ENCODE data around the gene KIAA0586. TPM values are rescaled to one million over a fixed set of nuclear protein-coding genes. Genes with fewer than 3 reads are reported as not detected.

Gene KIAA0586
- polyA plus RNA-seq, 1 of the 3 experiments (the other 2 are of a cell fraction): 7.5 TPM

DNA sequence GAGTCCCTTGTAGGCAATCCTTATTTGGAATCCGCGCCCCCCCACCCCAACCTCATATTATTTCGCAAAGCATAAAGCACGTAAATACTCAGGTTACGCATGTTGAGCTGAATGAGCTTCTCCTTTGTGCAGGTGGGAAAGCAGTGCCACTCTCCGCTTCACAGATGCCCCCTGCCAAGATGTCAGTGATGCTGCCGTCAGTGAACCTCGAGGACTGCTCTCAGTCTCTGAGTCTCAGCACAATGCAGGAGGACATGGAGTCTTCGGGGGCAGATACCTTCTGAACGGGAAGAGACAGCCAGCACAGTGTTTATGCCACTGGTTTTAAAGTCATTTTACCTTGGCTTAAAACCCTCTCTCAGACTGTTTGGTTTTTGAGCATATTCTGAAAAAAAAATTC is 120.1 kb downstream of the KIAA0586 start (continued):
- TF ChIP-seq, protein P1, sequence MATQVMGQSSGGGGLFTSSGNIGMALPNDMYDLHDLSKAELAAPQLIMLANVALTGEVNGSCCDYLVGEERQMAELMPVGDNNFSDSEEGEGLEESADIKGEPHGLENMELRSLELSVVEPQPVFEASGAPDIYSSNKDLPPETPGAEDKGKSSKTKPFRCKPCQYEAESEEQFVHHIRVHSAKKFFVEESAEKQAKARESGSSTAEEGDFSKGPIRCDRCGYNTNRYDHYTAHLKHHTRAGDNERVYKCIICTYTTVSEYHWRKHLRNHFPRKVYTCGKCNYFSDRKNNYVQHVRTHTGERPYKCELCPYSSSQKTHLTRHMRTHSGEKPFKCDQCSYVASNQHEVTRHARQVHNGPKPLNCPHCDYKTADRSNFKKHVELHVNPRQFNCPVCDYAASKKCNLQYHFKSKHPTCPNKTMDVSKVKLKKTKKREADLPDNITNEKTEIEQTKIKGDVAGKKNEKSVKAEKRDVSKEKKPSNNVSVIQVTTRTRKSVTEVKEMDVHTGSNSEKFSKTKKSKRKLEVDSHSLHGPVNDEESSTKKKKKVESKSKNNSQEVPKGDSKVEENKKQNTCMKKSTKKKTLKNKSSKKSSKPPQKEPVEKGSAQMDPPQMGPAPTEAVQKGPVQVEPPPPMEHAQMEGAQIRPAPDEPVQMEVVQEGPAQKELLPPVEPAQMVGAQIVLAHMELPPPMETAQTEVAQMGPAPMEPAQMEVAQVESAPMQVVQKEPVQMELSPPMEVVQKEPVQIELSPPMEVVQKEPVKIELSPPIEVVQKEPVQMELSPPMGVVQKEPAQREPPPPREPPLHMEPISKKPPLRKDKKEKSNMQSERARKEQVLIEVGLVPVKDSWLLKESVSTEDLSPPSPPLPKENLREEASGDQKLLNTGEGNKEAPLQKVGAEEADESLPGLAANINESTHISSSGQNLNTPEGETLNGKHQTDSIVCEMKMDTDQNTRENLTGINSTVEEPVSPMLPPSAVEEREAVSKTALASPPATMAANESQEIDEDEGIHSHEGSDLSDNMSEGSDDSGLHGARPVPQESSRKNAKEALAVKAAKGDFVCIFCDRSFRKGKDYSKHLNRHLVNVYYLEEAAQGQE (IDR thresholded peaks at IDR 0.05; ENCODE audit: low read depth, low read length): no peak
- TF ChIP-seq POLR2AphosphoS5 (IDR thresholded peaks at IDR 0.05; ENCODE audit: low read depth, low read length): no peak

GRCh38 chr14:58549105-58549757 is 121.7 kb downstream of the KIAA0586 start:
- Histone ChIP-seq H3K4me2 (no peak overlapping the region), H3K79me2 (ENCODE audit: insufficient read depth) (peaks cover 3% of the 10 kb centered on the region; the same call in 1 of the 2 replicates), H3K36me3 (replicated peaks in 1 of 2; ENCODE audit: control insufficient read depth in 1 of 2, insufficient read depth in 2 of 2, low read length in 1 of 2) (no peaks in the 10 kb centered on the region), H3K27me3 (ENCODE audit: insufficient read depth) (no peaks in the 10 kb centered on the region), H3K9me3 (no peaks in the 10 kb centered on the region), H3K27ac (ENCODE audit: low read depth in 2 of 2, low read length in 1 of 2) (no peak overlapping the region), H3K9me2 (no peaks in the 10 kb centered on the region), H2AFZ (ENCODE audit: low read depth) (no peak overlapping the region), H3K4me1 (ENCODE audit: control insufficient read depth in 1 of 2, insufficient read depth in 2 of 2, low read depth in 1 of 2, low read length in 1 of 2) (no peaks in the 10 kb centered on the region), H3F3A (replicated peaks; ENCODE audit: insufficient read depth) (no peaks in the 10 kb centered on the region), H3K9ac (no peak overlapping the region), H4K20me1 (ENCODE audit: insufficient read depth) (no peaks in the 10 kb centered on the region), H3K4me3 (ENCODE audit: low read depth in 2 of 2, low read length in 1 of 2) (no peak overlapping the region)
- WGBS (ENCODE audit: low lambda C conversion rate): 78% methylated on average over 1 of the region's 1 CpG
- POLR2A ChIA-PET: no interaction called here
- CTCF ChIA-PET: no interaction called here
- DNase-seq: no peak
- TF ChIP-seq FOXJ3 (CRISPR knock-in tag; IDR thresholded peaks at IDR 0.05) (no peak), FOSL2 (IDR thresholded peaks at IDR 0.05; ENCODE audit: borderline replicate concordance, low read depth) (no peak), TEAD4 (IDR thresholded peaks at IDR 0.05; ENCODE audit: borderline replicate concordance, insufficient read depth) (no peak), USF1 (IDR thresholded peaks at IDR 0.05; ENCODE audit: borderline replicate concordance, low read depth) (no peak), RAD21 (IDR thresholded peaks at IDR 0.05; ENCODE audit: low read length) (no peak), USF2 (IDR thresholded peaks at IDR 0.05; ENCODE audit: borderline replicate concordance, low read depth, low read length) (no peak), FOXM1 (IDR thresholded peaks at IDR 0.05; ENCODE audit: low read depth) (no peak), MEF2A (IDR thresholded peaks at IDR 0.05; ENCODE audit: borderline replicate concordance, low read depth) (no peak), SMC3 (IDR thresholded peaks at IDR 0.05; ENCODE audit: low read depth, low read length) (no peak), EP300 (IDR thresholded peaks at IDR 0.05; ENCODE audit: borderline replicate concordance in 1 of 2, low read depth in 1 of 2, low read length in 1 of 2) (no peak), MAX (IDR thresholded peaks at IDR 0.05; ENCODE audit: low read depth) (no peak)
